Breast epithelium (tissue), 3 donors: Measurements from ENCODE around the gene ASB18.

ENCODE experiments used
- CTCF ChIP-seq, 3 donors: fragments of 450-650 bp; IDR thresholded peaks; one replicate each; pipeline ENCODE4 v1.5.1; 2016 to 2017; ENCODE audit warnings: antibody characterized with exemption in 3 of 3, mild to moderate bottlenecking in 3 of 3, moderate library complexity in 3 of 3
- POLR2A ChIP-seq: fragments of 450-650 bp; IDR thresholded peaks from one replicate; pipeline ENCODE4 v1.6.1; 2016; ENCODE audit warnings: antibody characterized with exemption, mild to moderate bottlenecking, moderate library complexity
- POLR2AphosphoS5 ChIP-seq, 3 donors: sonication (generic); formaldehyde crosslinking; IDR thresholded peaks; one replicate each; pipeline ENCODE4 v1.6.1; 2017; ENCODE audit warnings: antibody characterized with exemption in 3 of 3

GRCh38 chr2:236262238-236262637 lies 2.0 kb downstream of the ASB18 start:
- TF ChIP-seq CTCF (IDR thresholded peaks at IDR 0.05): no peak
- no peak for TF ChIP-seq POLR2A
- TF ChIP-seq POLR2AphosphoS5 (IDR thresholded peaks at IDR 0.05): no peak
